ENCODE data around the gene KNDC1. TPM values are rescaled to one million over a fixed set of nuclear protein-coding genes. Genes with fewer than 3 reads are reported as not detected.

The KNDC1 gene
- polyA plus RNA-seq, 1 donor from 2014 or later, result 4.3 TPM

- H3K36me3 ChIP-seq (ENCODE audit: insufficient read depth, low read length), result no peaks in the 10 kb centered on the region
- H3K79me2 ChIP-seq (replicated peaks; ENCODE audit: insufficient read depth, low read length), result no peaks in the 10 kb centered on the region
- H3K9me2 ChIP-seq (ENCODE audit: insufficient read depth, low read length), result no peaks in the 10 kb centered on the region
- no peaks in the 10 kb centered on the region for H3K9me3 ChIP-seq (ENCODE audit: low read length)
- H3K4me3 ChIP-seq (ENCODE audit: low read length), result no peak overlapping the region
- H3K27ac ChIP-seq (ENCODE audit: low read length), result no peak overlapping the region
- TF ChIP-seq RAD21 (conservative IDR thresholded peaks at IDR 0.05) (no peak), POLR2AphosphoS5 (IDR thresholded peaks at IDR 0.05) (no peak), EZH2 (IDR thresholded peaks at IDR 0.05; ENCODE audit: borderline replicate concordance, insufficient read depth, low read length, poor library complexity, severe bottlenecking) (no peak), EP300 (conservative IDR thresholded peaks at IDR 0.05; ENCODE audit: poor library complexity, severe bottlenecking) (no peak), MXI1 (conservative IDR thresholded peaks at IDR 0.05; ENCODE audit: poor library complexity, severe bottlenecking) (no peak)
- H3K27me3 ChIP-seq (ENCODE audit: insufficient read depth, low read depth, low read length), result no peaks in the 10 kb centered on the region
- H2AFZ ChIP-seq (ENCODE audit: low read depth, low read length), result no peak overlapping the region
- no peak overlapping the region for H3K4me2 ChIP-seq (ENCODE audit: low read length)
- no peaks in the 10 kb centered on the region for H3F3A ChIP-seq (ENCODE audit: insufficient read depth, low read length, poor library complexity, severe bottlenecking)
- H4K20me1 ChIP-seq (ENCODE audit: insufficient read depth), result no peaks in the 10 kb centered on the region
- no peak overlapping the region for H3K9ac ChIP-seq (ENCODE audit: low read length)
These were observed 28.1 kb downstream of the KNDC1 start for GRCh38 chr10:133187906-133188681.

- Histone ChIP-seq H3K27me3 (ENCODE audit: insufficient read depth, low read depth, low read length) (no peaks in the 10 kb centered on the region), H3K9me2 (ENCODE audit: insufficient read depth, low read length) (no peaks in the 10 kb centered on the region), H3K9me3 (ENCODE audit: low read length) (no peaks in the 10 kb centered on the region), H3K79me2 (replicated peaks; ENCODE audit: insufficient read depth, low read length) (no peaks in the 10 kb centered on the region), H3K9ac (ENCODE audit: low read length) (no peak overlapping the region), H3K27ac (ENCODE audit: low read length) (no peak overlapping the region), H4K20me1 (ENCODE audit: insufficient read depth) (no peaks in the 10 kb centered on the region), H3K4me2 (ENCODE audit: low read length) (no peak overlapping the region), H2AFZ (ENCODE audit: low read depth, low read length) (no peak overlapping the region), H3K4me3 (ENCODE audit: low read length) (no peak overlapping the region), H3K36me3 (ENCODE audit: insufficient read depth, low read length) (no peaks in the 10 kb centered on the region), H3F3A (ENCODE audit: insufficient read depth, low read length, poor library complexity, severe bottlenecking) (no peaks in the 10 kb centered on the region)
- no peak for TF ChIP-seq SMC3 (conservative IDR thresholded peaks at IDR 0.05; ENCODE audit: poor library complexity)
These were observed 29.2 kb downstream of the KNDC1 start for GRCh38 chr10:133189256-133189655.

GRCh38 chr10:133189726-133190125 lies 29.7 kb downstream of the KNDC1 start:
- no peaks in the 10 kb centered on the region for H3K9me3 ChIP-seq (ENCODE audit: low read length)
- no peaks in the 10 kb centered on the region for H3K27me3 ChIP-seq (ENCODE audit: insufficient read depth, low read depth, low read length)
- no peaks in the 10 kb centered on the region for H4K20me1 ChIP-seq (ENCODE audit: insufficient read depth)
- H3K4me2 ChIP-seq (ENCODE audit: low read length), result no peak overlapping the region
- H3K4me3 ChIP-seq (ENCODE audit: low read length), result no peak overlapping the region
- H3K9ac ChIP-seq (ENCODE audit: low read length), result no peak overlapping the region
- H3K79me2 ChIP-seq (replicated peaks; ENCODE audit: insufficient read depth, low read length), result no peaks in the 10 kb centered on the region
- no peaks in the 10 kb centered on the region for H3K36me3 ChIP-seq (ENCODE audit: insufficient read depth, low read length)
- TF ChIP-seq REST (IDR thresholded peaks at IDR 0.05; ENCODE audit: borderline replicate concordance) (no peak), EZH2 (IDR thresholded peaks at IDR 0.05; ENCODE audit: borderline replicate concordance, insufficient read depth, low read length, poor library complexity, severe bottlenecking) (no peak), POLR2AphosphoS5 (IDR thresholded peaks at IDR 0.05) (no peak), SMC3 (conservative IDR thresholded peaks at IDR 0.05; ENCODE audit: poor library complexity) (no peak), RAD21 (conservative IDR thresholded peaks at IDR 0.05) (no peak), CTCF (IDR thresholded peaks at IDR 0.05; ENCODE audit: poor library complexity, severe bottlenecking) (no peak), EP300 (conservative IDR thresholded peaks at IDR 0.05; ENCODE audit: poor library complexity, severe bottlenecking) (no peak), MXI1 (conservative IDR thresholded peaks at IDR 0.05; ENCODE audit: poor library complexity, severe bottlenecking) (no peak)
- H2AFZ ChIP-seq (ENCODE audit: low read depth, low read length), result no peak overlapping the region
- H3K27ac ChIP-seq (ENCODE audit: low read length), result no peak overlapping the region
- H3F3A ChIP-seq (ENCODE audit: insufficient read depth, low read length, poor library complexity, severe bottlenecking), result no peaks in the 10 kb centered on the region
- H3K9me2 ChIP-seq (ENCODE audit: insufficient read depth, low read length), result no peaks in the 10 kb centered on the region
